Measurements from ENCODE around the gene CERS5.

The CERS5 gene

DNA sequence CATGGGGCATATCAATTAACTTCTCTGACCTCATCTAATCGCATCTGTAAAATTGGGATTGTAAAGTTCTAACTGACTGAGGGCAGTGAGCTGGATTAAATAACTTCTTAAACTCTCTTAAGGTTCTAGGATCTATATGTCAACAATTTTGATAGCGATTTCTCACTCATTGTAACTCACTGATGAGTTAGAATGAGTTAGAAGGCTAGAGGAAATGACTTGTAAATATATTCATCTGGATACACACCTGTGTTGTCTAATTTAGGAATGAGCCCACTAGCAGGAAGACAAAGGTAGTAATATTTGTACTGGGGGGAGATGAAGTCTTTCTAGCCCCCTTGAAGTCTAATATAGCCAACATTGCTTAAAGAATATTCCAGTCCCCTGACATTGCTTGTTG lies 46.3 kb upstream of the CERS5 start:
- H3K4me2 ChIP-seq (ENCODE audit: low read depth, low read length, poor library complexity, severe bottlenecking), result peak overlapping the region; percentile 3
- peaks cover 8% of the 10 kb centered on the region; the same call in 1 of the 2 replicates for H3F3A ChIP-seq (ENCODE audit: insufficient read depth)
- H4K20me1 ChIP-seq (ENCODE audit: low read depth, low read length), result no peaks in the 10 kb centered on the region
- H3K36me3 ChIP-seq (ENCODE audit: low read length), result no peaks in the 10 kb centered on the region
- H3K9me2 ChIP-seq (replicated peaks; ENCODE audit: insufficient read depth, low read length), result no peaks in the 10 kb centered on the region
- H3K9me3 ChIP-seq (ENCODE audit: insufficient read depth, low read length), result no peaks in the 10 kb centered on the region
- H3K79me2 ChIP-seq (ENCODE audit: insufficient read depth, low read length), result peaks cover 10% of the 10 kb centered on the region; the same call in 1 of the 2 replicates
- H3K4me3 ChIP-seq (ENCODE audit: insufficient read depth, low read length, poor library complexity, severe bottlenecking), result no peak overlapping the region
- H3K27ac ChIP-seq (ENCODE audit: low read depth, low read length), result no peak overlapping the region
- no peak overlapping the region for H2AFZ ChIP-seq (ENCODE audit: low read depth, low read length, severe bottlenecking)
- TF ChIP-seq, protein P1, sequence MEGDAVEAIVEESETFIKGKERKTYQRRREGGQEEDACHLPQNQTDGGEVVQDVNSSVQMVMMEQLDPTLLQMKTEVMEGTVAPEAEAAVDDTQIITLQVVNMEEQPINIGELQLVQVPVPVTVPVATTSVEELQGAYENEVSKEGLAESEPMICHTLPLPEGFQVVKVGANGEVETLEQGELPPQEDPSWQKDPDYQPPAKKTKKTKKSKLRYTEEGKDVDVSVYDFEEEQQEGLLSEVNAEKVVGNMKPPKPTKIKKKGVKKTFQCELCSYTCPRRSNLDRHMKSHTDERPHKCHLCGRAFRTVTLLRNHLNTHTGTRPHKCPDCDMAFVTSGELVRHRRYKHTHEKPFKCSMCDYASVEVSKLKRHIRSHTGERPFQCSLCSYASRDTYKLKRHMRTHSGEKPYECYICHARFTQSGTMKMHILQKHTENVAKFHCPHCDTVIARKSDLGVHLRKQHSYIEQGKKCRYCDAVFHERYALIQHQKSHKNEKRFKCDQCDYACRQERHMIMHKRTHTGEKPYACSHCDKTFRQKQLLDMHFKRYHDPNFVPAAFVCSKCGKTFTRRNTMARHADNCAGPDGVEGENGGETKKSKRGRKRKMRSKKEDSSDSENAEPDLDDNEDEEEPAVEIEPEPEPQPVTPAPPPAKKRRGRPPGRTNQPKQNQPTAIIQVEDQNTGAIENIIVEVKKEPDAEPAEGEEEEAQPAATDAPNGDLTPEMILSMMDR (IDR thresholded peaks at IDR 0.05; ENCODE audit: insufficient read depth, low read length, poor library complexity, severe bottlenecking), result no peak
- TF ChIP-seq EZH2phosphoT487 (conservative IDR thresholded peaks at IDR 0.05; ENCODE audit: low read length), result no peak
- no peak overlapping the region for H3K9ac ChIP-seq (ENCODE audit: low read length)
- H3K27me3 ChIP-seq (ENCODE audit: low read length), result no peaks in the 10 kb centered on the region

GRCh38 chr12:50212071-50212467 lies 44.9 kb upstream of the CERS5 start:
- no peak overlapping the region for H3K4me3 ChIP-seq (ENCODE audit: insufficient read depth, low read length, poor library complexity, severe bottlenecking)

DNA sequence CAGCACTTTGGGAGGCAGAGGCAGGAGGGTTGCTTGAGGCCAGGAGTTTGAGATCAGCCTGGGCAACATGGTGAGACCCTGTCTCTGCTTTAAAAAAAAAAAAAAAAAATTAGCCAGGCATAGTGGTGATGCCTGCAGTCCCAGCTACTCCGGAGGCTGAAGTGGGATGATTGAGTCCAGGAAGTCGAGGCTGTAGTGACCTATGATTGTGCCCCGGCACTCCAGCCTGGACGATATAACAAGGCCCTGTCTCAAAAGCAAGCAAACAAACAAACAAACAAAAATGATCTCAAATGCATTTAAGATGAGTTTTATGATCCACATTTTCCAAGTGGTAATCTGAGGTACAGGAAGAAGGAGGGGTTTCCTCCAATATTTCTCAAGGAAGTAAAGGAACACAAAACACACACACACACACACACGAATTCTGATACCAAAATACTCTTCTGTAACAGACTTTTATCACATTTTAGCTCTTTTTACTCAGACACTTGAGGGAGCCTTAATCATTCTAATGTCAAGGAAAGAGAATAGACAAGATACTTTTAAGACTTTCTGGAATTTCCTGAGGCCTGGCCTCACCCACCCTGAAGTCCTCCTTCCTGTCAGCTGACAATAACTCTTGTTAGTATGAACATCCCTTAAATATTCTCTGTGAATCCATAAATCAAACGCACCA lies 44.4 kb upstream of the CERS5 start:
- TF ChIP-seq, protein P1 (IDR thresholded peaks at IDR 0.05; ENCODE audit: insufficient read depth, low read length, poor library complexity, severe bottlenecking), result no peak
- TF ChIP-seq EZH2phosphoT487 (conservative IDR thresholded peaks at IDR 0.05; ENCODE audit: low read length), result no peak
- Histone ChIP-seq H3K4me2 (ENCODE audit: low read depth, low read length, poor library complexity, severe bottlenecking) (no peak overlapping the region), H3K9me3 (ENCODE audit: insufficient read depth, low read length) (no peaks in the 10 kb centered on the region), H3K9ac (ENCODE audit: low read length) (no peak overlapping the region), H2AFZ (ENCODE audit: low read depth, low read length, severe bottlenecking) (no peak overlapping the region), H3K36me3 (ENCODE audit: low read length) (no peaks in the 10 kb centered on the region), H3K79me2 (ENCODE audit: insufficient read depth, low read length) (peaks cover 9% of the 10 kb centered on the region; the same call in 1 of the 2 replicates), H3F3A (ENCODE audit: insufficient read depth) (peaks cover 8% of the 10 kb centered on the region; the same call in 1 of the 2 replicates), H4K20me1 (ENCODE audit: low read depth, low read length) (no peaks in the 10 kb centered on the region), H3K27me3 (ENCODE audit: low read length) (no peaks in the 10 kb centered on the region), H3K27ac (ENCODE audit: low read depth, low read length) (no peak overlapping the region), H3K4me3 (ENCODE audit: insufficient read depth, low read length, poor library complexity, severe bottlenecking) (no peak overlapping the region), H3K9me2 (replicated peaks; ENCODE audit: insufficient read depth, low read length) (no peaks in the 10 kb centered on the region)

More at GRCh38 chr12:50212071-50212467, 44.9 kb upstream of the CERS5 start:
- H3F3A ChIP-seq (ENCODE audit: insufficient read depth), result peaks cover 8% of the 10 kb centered on the region; the same call in 1 of the 2 replicates
- peak overlapping the region; percentile 0 for H3K4me2 ChIP-seq (ENCODE audit: low read depth, low read length, poor library complexity, severe bottlenecking)
- no peaks in the 10 kb centered on the region for H3K9me2 ChIP-seq (replicated peaks; ENCODE audit: insufficient read depth, low read length)
- no peak overlapping the region for H2AFZ ChIP-seq (ENCODE audit: low read depth, low read length, severe bottlenecking)
- H3K27me3 ChIP-seq (ENCODE audit: low read length), result no peaks in the 10 kb centered on the region
- H3K79me2 ChIP-seq (ENCODE audit: insufficient read depth, low read length), result peaks cover 9% of the 10 kb centered on the region; the same call in 1 of the 2 replicates
- TF ChIP-seq, protein P1 (IDR thresholded peaks at IDR 0.05; ENCODE audit: insufficient read depth, low read length, poor library complexity, severe bottlenecking), result no peak
- no peak for TF ChIP-seq EZH2phosphoT487 (conservative IDR thresholded peaks at IDR 0.05; ENCODE audit: low read length)
- no peak overlapping the region for H3K9ac ChIP-seq (ENCODE audit: low read length)
- no peaks in the 10 kb centered on the region for H3K9me3 ChIP-seq (ENCODE audit: insufficient read depth, low read length)
- H3K36me3 ChIP-seq (ENCODE audit: low read length), result no peaks in the 10 kb centered on the region
- no peaks in the 10 kb centered on the region for H4K20me1 ChIP-seq (ENCODE audit: low read depth, low read length)
- peak overlapping the region; percentile 20; the same call in 1 of the 2 replicates for H3K27ac ChIP-seq (ENCODE audit: low read depth, low read length)

Data from SU-DHL-6 (cell line).